NCI-H1048 (cell line): ENCODE results near the gene ZBTB44.
"Not testable (repeated sequence)": the region's sequence is repeated elsewhere in the genome, so short reads cannot be mapped to it uniquely, and the experiment has no call there.

Experiments
- DNase-seq: peaks from one replicate; lab custom pipeline; 2025; lab: John Stamatoyannopoulos, UW

Gene ZBTB44

DNA sequence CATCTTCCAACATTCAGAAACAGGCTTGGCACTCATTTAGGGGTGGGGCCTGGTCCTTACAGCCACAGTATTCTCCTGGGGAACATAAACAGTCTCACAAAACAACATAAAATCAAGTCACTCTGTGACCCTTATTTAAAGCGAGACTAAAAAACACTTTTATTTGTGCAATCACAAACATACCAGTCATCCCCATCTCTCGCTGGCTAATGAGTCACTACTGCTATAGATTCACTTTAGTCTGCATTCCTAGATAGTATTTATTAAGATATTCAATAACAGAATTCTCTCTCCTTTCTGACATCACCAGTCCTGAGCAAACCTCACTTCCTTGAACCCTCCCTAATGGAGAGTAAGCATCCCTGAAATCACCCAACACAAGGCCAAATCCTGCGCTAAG is 68.0 kb downstream of the ZBTB44 start:
- DNase-seq: no peak

DNA sequence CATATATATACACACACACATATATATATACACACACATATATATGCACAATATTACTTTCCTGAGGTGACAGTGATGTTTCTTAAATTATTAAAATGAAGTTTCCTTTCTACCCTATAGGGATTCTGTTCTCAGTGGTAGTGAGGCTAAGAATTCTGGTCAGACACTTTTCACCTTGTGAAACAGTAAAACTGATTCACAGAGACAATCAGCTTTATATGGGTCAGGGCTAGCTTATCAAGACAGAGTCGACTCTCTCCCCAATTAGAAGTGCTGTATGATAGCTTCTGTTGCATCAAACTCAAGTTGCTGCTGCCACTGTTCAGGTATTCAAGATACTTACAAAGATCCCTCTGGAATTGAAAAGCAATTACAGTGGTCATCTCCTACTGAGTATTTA is 68.4 kb downstream of the ZBTB44 start:
- no peak for DNase-seq

DNA sequence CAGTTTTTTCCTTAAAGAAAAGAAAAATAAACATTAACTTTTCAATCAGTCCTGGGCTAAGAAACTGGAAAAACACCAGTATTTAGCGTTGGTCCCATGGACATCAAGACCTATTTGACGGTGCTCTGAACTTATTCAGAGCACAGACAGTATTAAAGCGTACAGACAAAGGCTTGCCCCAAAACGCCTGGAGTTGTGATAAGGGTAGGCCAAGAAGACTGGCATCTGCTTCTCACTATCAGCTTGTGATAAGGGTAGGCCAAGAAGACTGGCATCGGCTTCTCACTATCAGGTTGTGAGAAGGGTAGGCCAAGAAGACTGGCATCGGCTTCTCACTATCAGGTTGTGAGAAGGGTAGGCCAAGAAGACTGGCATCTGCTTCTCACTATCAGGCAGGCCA is 69.3 kb downstream of the ZBTB44 start:
- not testable (repeated sequence) for DNase-seq

DNA sequence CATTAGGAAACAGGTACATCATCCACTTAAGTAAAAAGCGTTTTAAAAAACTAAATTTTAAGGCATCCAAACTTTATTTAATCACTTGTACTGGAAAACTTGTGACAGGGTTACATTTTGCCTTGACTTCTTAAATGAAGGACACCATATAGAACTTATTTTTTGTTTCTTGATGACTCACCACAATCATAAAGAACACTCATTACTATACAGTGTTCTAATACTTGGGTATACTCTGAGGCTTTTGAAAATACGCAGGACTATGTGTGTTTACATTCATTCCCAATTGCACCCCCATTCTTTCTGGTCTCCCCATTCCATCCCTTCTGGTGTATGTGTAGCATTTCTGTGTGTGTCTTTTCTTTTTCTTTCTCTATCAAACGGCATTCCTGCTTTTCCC is 69.9 kb downstream of the ZBTB44 start:
- DNase-seq: no peak

DNA sequence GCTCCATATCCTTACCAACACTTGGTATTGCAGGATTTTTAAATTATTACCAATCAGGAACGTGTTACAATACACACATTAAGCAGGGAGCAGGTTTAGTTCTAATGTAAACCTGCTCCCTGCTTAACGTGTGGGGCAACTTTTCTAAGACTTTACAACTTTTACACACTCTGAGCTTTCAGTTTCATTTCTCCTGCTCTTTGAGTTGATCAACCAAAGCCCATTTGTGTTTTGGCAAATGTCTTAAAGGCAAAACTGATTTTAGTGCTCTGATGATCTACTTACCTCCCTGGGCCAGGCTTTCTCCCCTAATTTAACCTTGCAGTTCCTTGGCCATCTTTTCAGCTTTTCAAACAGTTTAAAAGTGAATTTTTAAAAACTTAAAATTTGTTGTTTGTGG is 70.9 kb downstream of the ZBTB44 start:
- DNase-seq: no peak

DNA sequence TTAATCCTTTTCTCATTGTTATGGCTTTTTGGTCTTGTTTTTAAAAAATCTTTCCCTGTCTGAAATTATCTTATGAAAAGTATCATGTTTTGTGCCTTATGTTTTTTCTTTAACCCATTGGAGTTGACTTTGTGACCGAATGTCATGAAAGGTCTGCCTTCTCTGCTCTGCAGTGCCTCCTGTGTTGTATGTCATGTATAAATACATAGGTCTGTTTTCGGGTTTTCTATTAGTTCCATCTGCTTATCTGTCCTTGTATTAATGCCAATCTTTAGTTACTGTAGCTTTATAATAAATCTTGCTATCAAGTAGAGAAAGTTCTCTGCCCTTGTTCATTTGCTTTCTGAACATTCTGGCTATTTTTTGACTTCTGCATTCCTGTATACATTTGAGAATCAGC is 73.0 kb downstream of the ZBTB44 start:
- no peak for DNase-seq

DNA sequence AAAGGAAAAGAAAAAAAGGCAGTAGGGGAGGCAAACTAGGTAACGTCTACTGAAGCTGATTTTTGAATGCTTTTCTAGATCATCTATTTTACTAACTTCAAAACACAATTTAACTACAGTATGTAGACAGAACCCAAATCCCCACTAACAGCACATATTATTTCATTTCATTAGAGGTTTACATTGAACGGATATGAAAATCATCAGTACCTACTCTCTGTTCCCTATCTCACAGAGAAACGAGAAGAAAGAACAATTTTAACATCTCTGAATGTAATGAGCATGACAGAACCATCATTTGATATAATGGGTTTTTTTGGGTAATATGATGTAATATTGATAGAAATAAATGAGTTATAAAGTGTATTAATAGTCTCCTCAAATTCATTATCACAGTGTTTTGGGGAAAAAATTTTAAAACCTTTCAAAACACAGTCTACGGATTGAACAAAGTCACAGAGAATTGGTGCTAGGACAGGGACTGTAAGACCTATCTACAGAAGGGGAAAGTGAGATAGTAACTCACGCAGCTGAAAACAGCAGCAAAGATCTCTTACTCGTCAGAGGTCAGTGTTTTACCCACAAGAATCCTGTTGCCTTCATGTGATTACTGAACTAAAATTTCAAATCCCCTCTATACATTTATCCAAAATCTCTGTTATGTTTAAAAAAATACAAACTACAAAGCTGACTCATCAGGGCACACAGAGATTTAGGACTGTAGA is 77.3 kb downstream of the ZBTB44 start:
- DNase-seq: no peak

DNA sequence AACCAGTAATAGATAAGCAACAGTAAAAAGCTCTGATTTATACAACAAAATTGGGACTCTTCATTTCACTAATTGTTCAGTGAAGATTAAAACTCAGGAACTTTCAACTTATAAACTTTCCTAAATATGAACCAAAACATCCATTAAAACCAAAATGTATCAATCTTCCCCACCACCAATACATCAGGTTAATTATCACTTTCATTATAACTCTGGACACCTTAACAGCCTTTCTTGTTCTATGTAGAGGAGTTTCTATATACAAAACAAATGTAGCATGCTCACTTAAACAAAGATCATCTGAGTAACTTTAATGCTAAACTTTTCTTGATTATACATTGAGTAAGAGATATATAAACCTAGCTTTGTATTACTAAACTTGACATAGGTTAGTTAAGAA is 80.4 kb downstream of the ZBTB44 start:
- no peak for DNase-seq

DNA sequence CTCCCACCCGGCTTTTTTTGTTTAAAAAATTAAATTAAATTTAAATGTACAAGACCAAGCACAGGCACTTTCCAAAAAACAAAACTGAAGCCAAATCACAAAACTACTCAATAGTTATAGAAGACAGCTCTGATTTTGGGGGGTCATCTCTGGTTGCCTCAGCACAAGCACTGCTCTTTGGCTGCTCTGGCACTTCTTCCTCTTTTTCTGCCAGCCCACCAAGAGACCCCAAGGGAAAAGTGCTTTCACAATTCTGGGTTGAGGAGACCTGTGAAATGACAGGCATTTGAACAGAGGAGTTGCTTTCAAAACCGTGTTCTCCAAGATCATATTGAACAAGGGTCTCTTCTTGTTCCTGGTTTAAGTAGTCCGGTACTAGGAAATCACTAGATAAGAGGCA is 80.8 kb downstream of the ZBTB44 start:
- DNase-seq: not testable (repeated sequence)

DNA sequence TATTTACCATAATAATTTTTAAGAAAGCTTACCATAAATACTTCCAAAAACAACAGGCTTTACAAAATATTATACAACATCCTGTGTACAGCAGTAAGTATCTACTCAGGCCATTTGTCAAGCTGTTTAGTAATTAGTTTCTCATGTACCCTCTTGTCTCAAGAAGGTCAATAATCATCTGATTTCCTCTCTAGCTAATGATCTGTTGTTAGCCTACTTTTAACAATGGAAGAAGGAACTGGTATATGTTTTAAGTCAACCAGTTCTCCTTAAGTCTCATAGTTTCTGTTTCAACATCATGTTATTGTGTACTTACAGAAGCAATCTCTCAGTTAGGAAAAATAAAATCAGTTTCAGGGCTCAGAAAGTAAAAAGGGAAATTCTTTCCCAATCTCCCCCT is 81.2 kb downstream of the ZBTB44 start:
- DNase-seq: not testable (repeated sequence)

DNA sequence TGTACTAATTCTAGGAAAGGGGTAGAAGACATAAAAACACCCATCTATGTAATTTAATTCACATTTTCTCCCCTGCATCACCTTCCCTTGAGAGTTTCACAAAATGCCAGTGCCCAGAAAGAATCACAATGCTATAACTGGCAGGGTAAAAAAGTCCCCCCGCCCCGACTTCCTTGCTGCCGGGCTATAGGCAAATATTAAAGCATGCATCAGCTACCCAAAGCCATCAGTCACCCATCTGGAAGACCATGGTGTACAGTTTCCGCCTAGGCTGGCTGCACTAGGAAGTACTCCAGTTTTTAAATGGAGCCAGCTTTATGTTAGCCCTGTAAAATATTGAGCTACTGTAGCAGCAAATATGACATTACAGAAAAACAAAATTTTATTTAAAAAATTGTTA is 87.3 kb downstream of the ZBTB44 start:
- DNase-seq: no peak

DNA sequence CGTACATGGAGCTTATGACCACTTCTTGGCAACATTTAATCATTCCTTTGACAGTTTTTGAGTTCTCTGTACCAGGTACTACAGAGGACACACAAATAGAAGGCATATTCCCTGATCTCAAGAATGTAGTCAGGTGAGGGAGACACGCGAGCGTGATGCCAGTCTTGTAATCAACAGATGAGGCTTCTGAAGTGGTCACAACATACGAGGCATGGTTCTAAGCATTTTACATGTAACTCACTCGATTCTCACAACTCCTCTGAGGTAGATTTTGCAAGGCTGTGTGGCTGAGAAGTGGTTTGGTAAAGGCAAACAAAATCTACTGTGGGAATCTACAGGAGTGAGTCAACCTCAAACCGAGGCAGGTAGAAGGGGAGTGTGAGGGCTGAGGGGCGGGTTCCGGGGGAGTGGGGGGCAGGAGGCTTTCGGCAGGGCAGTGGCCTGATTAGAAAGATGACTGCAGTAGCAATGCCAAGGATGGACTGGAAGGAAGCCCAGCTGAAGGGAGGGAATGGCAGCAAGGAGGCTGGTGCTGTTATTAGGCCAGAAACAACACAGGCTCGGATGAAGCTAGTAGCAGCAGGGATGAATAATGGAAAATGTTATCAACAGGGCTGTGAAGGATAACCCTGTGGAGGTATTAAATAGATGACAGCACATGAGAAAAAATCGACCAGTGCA is 91.3 kb downstream of the ZBTB44 start:
- no peak for DNase-seq

DNA sequence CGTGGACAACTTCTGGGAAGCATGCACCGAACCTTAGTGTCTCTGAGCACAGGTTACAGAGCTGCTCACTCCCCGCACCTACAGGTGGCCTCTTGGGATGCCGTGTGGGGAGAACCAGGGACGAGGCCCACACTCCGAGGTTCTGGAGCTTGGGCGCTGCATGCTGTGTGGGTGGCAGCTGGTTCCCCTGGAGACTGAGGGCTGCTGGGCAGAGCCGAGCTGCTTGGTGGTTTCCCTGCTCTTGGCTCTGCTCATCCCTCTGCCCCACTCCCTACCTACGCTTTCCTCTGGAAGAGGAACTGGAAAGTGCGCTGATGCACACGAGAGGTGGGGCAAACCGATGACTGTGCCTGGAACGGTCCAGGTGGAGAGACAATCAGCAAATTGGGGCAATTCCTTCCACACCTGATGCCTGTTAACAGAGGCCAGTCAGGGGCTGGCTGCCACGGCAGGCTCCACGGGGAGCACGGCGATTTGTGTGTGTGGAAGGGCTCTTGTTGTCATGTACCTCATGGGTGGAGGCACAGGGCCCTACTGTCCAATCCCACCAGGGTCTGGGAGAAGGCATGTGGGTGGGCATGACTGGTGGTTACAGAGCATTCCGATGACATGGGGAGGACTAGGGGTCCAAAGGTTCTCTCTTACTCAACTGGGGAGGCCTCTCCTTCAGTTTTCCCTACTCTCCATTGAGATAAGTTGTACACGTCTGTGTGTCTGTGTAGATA is 94.2 kb downstream of the ZBTB44 start:
- no peak for DNase-seq

DNA sequence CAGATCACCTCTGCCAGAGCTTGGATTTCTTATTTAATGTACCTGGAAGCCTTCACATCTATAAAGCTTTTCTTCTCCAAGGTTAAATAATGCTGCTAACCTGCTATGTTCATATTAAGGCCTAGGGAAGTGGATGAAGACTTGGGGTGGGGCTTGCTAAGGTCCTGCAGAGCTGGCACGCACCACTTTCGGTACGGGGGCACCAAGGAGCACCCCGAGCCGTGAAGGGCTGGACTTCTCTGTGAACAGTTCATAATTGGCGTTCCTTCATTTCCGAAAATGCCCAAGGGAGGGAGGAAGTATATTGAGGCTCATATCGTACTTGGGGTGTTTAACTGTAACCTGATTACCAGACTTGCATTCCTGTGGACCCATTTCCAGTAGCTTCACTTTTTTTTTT is 95.6 kb downstream of the ZBTB44 start:
- DNase-seq: no peak

DNA sequence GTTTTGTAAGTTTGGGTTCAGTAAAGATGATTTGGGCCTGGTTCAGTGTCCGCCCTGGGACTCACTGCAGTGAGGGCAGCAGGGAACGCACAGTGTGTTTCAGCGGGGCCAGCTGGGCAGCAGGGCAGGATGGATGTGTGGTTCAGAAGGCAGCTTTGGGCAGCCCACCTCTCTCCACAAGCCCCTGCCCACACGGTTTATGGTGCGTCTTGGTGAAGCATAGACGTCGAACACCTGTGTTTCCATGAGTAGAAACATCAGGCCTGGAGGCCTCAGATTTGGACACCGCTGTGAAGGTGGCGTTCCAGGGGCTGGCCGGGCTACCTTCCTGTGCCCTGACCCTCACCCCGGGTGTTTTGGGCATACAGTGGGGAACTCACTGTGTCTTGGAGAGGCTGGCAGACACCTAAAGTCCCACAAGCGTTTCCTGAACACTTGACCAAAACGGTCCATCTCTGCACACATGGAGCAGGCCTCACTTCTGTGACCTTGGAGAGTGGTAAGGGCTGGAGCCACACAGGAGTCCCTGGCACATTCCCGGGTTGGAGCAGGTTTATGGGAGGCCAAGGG is 96.1 kb downstream of the ZBTB44 start:
- DNase-seq: no peak

DNA sequence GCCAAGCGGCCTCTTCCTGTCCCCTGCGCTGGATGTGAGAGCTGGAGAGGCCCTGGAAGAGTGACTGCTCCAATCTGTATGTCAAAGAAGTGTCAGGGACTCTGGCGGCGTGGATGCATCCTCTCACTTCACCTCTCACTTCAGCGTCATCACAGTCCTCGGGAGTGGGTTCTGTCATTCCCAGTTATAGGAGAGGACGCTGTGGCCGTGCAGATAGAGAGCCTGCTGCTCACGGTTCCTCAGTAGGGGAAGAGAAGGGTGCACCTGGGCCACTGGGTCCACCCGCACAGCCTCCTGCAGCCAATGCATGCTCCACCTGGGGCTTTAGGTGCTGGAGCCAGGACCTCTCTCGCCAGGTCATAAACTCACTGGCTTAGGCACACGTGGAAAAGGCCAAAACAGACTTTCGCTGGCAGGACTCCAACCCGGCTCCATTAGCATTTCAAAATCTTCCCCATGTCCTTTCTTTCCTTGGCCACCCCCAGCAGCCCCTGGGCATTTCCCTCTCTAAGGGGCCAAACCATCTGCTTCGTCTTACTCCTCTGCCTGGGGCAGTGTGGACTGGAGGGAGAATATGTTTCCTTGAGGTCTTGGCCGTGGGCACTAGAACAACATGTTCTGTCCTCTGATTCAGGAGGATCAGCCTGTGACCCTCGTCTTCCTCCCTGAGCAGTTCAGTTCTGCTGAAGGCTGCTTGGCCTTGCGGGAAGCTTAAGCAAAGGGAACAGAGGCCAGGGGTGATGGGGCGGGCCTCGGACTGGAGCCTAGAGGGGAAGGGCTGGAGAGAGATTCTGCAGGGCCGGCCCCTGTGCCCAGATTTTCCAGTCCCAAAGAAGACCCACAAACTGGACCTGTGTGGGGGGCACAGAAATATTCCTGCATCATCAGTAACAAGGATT is 97.3 kb downstream of the ZBTB44 start:
- DNase-seq: no peak

DNA sequence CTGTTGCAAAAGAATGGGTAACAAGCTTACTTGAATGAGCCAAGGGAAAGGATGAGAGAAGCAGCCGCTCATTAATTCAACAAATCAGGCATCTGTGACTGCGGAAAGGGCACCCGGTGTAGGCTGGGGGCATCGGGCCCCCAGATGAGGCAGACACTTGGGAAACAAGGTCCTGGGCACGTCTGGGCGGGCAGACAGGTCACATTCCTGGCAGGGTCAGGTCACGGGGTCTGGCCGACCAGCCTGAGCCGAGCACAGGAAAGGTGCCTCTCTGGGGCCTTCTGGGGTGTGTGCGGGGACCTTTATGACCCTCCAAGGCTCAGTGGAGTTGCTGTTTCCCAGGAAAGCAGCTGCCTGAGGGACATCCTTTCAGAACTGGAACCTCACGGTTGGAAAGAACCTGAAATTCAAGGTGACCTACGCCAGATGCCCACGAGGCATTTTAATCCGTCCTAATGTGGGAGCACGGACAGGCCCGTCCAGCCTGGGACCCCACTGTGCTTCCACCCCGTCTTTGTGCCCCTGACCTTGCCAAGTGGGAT is 98.1 kb downstream of the ZBTB44 start:
- DNase-seq: no peak

DNA sequence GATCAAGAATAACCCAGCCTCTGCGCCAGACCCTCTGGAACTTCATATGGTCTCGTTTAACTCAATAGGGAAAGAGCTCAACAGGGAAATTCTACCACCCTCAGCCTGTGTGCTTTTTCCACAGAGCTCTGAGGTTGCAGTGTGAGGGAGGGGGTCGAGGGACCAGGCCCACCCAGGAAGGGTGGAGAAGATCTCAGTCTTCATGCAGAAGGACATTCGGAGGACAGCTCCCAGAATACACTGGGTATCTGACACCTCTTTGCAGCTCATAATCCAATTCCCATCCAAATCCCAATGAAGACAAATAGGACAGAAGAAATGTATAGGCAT is 98.5 kb downstream of the ZBTB44 start:
- DNase-seq: no peak

DNA sequence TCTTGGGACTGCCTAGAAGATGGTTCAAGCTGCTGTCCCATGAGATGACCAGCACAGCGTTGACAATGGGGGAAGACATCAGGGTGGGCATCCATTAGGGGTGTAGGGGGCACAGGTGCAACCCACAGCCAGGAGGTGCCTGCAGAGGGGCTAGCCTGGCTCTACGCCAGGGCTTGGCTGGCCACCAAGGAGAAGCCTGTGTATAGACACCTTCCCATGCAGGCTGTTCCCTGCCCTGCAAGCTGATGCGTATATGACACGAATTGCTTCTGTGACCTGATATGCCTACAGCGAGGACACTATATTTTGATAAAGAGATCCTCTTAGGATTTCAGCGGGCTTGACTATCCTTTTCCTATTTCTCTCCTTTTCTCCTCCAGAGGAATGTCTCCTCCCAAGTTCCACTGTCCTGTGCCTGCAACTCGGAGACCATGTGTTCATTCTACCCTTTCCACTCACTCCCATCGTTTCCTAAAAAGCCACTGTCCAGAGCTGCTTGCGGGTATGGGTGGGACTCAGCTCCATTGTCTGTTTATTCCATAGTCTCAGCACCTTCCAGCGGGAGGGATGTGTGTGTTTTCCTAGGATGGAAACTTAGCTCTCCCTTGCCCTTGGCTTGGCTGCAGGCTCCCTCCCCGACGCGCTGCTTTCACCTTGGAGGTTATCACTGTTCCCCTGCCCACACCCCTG is 99.0 kb downstream of the ZBTB44 start:
- no peak for DNase-seq

DNA sequence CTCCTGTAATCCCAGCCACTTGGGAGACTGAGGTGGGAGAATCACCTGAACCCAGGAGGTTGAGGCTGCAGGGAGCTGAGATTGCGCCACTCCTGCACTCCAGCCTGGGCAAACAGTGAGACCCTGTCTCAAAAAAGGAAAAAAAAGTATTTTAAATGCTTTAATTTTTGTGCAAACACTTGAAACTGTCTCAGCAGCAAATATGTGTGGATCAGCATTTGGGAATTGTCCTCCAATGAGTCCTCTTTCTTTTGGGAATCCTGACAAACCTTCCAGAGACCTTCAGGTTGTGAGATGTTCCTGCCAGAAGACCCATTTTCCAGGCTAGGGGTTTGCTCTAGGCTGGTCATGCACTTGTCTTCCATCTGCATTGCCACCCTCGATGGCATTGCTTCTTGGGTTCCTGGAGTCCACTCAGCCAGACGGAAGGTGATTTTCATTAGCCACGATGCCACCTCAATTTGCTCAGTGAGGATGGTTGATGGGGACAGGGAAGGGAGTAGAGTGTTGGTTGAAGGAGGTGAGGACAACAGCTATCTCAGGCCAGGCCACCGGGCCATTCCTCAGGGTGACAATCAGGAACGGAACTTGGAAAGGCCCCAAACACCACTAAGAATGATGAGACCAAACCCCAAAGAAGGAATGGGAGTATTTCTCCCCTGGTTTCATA is 99.7 kb downstream of the ZBTB44 start:
- no peak for DNase-seq

DNA sequence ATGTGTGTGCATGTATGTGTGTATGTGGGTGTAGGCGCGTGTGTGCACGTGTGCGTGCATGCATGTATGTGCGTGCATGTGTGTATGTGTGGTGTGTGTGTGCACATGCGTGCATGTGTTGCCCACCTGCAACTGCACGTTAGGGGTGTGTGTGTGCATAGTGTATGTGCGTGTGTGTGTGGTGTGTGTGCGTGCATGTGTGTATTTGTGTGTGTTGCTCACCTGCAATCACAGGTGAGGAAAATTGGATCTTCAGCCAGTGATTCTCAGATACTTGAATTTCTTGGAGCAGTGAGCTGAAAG is 100.8 kb downstream of the ZBTB44 start:
- no peak for DNase-seq
